Fibroblast of pulmonary artery (primary cell): Measurements from ENCODE around the gene ANKRD31.
"Not testable (repeated sequence)": the region's sequence is repeated elsewhere in the genome, so short reads cannot be mapped to it uniquely, and the experiment has no call there.

ENCODE experiments used
- DNase-seq: peaks from one replicate; pipeline ENCODE4 v3.0.0-alpha.2; 2010; ENCODE audit warnings: low read depth
- H3K4me3 ChIP-seq: replicated peaks from 2 replicates; pipeline ENCODE4 v1.5.1; 2011; ENCODE audit warnings: low read depth, mild to moderate bottlenecking, control low read depth, low read length, moderate library complexity
- CTCF ChIP-seq: IDR thresholded peaks from 2 replicates; pipeline ENCODE4 v1.5.1; 2011; ENCODE audit warnings: mild to moderate bottlenecking, control low read depth, low read length, inconsistent platforms; ENCODE audit errors: missing control alignments

ANKRD31 gene

GRCh38 chr5:75226916-75227315 is 9.8 kb downstream of the ANKRD31 start:
- no peak for DNase-seq
- TF ChIP-seq CTCF, result no peak

DNA sequence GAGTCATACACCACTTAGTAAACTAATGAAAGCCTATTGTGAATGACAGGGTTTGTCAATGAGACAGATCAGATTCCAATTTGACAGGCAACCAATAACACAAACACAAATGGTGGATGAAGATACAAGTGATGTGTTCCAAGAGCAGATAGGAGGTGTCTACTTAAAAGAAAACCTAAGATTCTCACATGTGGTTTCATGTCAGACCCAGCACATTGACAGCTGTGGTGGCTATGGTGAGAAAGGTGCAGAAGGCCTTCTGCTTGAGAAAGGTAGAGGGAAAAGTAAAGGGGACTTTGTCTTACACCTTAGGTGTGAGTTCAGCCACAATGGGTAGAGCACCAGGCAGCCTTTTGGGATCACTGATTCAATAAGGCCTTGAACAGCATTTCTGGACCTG is 11.2 kb downstream of the ANKRD31 start:
- no peak for TF ChIP-seq CTCF

More at GRCh38 chr5:75226916-75227315, 9.8 kb downstream of the ANKRD31 start:
- no peak overlapping the region for H3K4me3 ChIP-seq

DNA sequence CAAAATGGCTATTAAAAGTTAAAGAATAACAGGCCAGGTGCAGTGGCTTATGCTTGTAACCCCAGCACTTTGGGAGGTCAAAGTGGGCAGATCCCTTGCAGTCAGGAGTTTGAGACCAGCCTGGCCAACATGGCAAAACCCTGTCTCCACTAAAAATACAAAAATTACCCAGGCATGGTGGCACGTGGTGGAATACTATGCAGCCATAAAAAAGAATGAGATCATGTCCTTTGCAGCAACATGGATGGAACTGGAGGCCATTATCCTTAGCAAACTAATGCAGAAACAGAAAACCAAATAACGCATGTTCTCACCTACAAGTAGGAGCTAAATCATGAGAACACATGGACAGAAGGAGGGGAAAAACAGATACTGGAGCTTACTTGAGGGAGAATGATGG is 15.9 kb downstream of the ANKRD31 start:
- H3K4me3 ChIP-seq, DNase-seq: not testable (repeated sequence)

More for the DNA sequence above, 11.2 kb downstream of the ANKRD31 start:
- DNase-seq, result no peak
- H3K4me3 ChIP-seq, result no peak overlapping the region

- H3K4me3 ChIP-seq, result no peak overlapping the region
- DNase-seq, result no peak
- no peak for TF ChIP-seq CTCF
Measured at GRCh38 chr5:75214928-75215327, 21.8 kb downstream of the ANKRD31 start.

GRCh38 chr5:75214409-75214808 is 22.3 kb downstream of the ANKRD31 start:
- no peak for TF ChIP-seq CTCF
- H3K4me3 ChIP-seq, result no peak overlapping the region
- no peak for DNase-seq

- DNase-seq, result no peak
- no peak for TF ChIP-seq CTCF
- no peak overlapping the region for H3K4me3 ChIP-seq
Measured at GRCh38 chr5:75203604-75204003, 33.1 kb downstream of the ANKRD31 start.

DNA sequence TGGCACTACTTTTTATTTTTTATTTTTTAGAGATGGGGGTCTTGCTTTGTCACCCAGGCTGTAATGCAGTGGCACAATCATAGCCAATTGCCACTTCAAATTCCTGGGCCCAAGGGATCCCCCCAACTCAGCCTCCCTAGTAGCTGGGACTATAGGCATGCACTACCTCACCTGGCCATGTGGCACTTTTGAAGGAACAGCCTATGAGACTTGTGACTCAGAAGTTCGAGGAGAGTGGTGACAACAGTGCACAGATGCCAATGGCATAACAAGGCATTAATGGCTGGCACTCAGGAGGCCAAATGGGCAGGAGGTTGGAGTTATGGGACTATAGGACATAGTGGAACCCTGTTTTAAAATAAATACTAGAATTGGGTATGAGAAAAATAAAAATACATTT is 33.7 kb downstream of the ANKRD31 start:
- TF ChIP-seq CTCF, result no peak

More for the DNA sequence above, 33.7 kb downstream of the ANKRD31 start:
- no peak overlapping the region for H3K4me3 ChIP-seq
- no peak for DNase-seq
